GM12878 (cell line): ENCODE measurements around the gene ARHGEF16. TPM values are rescaled to one million over a fixed set of nuclear protein-coding genes. Genes with fewer than 3 reads are reported as not detected.

Source experiments
- ATAC-seq: fragments of 200-7000 bp; cut with Tn5 transposase; 3 replicates; pipeline ENCODE4 v1.9.1; 2020; ENCODE audit warnings: mild to moderate bottlenecking, moderate library complexity
- BruUV-seq: library from RNA; stranded (reverse); fragments of 400-500 nt; replicated peaks from 2 replicates; lab custom pipeline; 2021; lab: Mats Ljungman, UMichigan
- CTCF ChIA-PET: fragments of 300-600 bp; sonication (Branson Sonifier 250); formaldehyde crosslinking; extraction: SDS; loops from one replicate; lab custom pipeline; 2021; ENCODE audit warnings: inconsistent platforms; lab: Yijun Ruan, JAX
- POLR2A ChIA-PET: fragments of 350-600 bp; formaldehyde crosslinking; extraction: SDS; loops from one replicate; lab custom pipeline; 2021; ENCODE audit warnings: inconsistent platforms; lab: Charles Lee
- RAD21 ChIA-PET: fragments of 300-600 bp; sonication (Branson Sonifier 250); formaldehyde crosslinking; loops from one replicate; lab custom pipeline; 2023; ENCODE audit warnings: antibody characterized with exemption; ENCODE audit not compliant: unreplicated experiment; lab: Charles Lee
- SMC1A ChIA-PET: fragments of 300-600 bp; sonication (Branson Sonifier 250); formaldehyde crosslinking; loops from one replicate; lab custom pipeline; 2023; ENCODE audit not compliant: unreplicated experiment, uncharacterized antibody; lab: Charles Lee
- DNase-seq: peaks from one replicate; pipeline ENCODE4 v3.0.0-alpha.2; 2011; ENCODE audit warnings: low read depth, low spot score
- FAIRE-seq: peaks from 3 replicates; lab custom pipeline; 2011; peaks lifted over from hg19 to GRCh38; lab: Jason Lieb, UNC
- H2AFZ ChIP-seq: 2 replicates; pipeline ENCODE4 v1.6.0; 2011; ENCODE audit warnings: low read depth, low read length, control low read depth; ENCODE audit not compliant: control insufficient read depth
- H3K27ac ChIP-seq: 2 replicates; pipeline ENCODE4 v1.5.1; 2011; ENCODE audit warnings: control low read depth; ENCODE audit not compliant: control insufficient read depth, insufficient read depth
- H3K27me3 ChIP-seq, 2 experiments: replicated peaks in 1 of 2; 2 replicates each; pipeline versions ENCODE4 v1.6.0 to v1.6.1; 2011; ENCODE audit warnings: low read length in 1 of 2; ENCODE audit not compliant: control insufficient read depth in 2 of 2, insufficient read depth in 2 of 2
- H3K36me3 ChIP-seq, 2 experiments: 2 replicates each; pipeline ENCODE4 v1.5.1; 2011; ENCODE audit warnings: low read length in 1 of 2; ENCODE audit not compliant: control insufficient read depth in 2 of 2, insufficient read depth in 2 of 2
- H3K4me1 ChIP-seq: 2 replicates; pipeline ENCODE4 v1.6.1; 2011; ENCODE audit warnings: mild to moderate bottlenecking, low read length, moderate library complexity, mixed read lengths; ENCODE audit not compliant: control insufficient read depth, insufficient read depth
- H3K4me2 ChIP-seq: 2 replicates; pipeline ENCODE4 v1.6.0; 2011; ENCODE audit warnings: control low read depth; ENCODE audit not compliant: control insufficient read depth, insufficient read depth
- H3K4me3 ChIP-seq: fragments of 200-600 bp; sonication (generic); 2 replicates; pipeline ENCODE4 v1.5.1; 2016
- H3K79me2 ChIP-seq: 2 replicates; pipeline ENCODE4 v1.6.0; 2011; ENCODE audit warnings: low read length; ENCODE audit not compliant: control insufficient read depth, insufficient read depth
- H3K9ac ChIP-seq: 2 replicates; pipeline ENCODE4 v1.8.0; 2011; ENCODE audit warnings: low read length, control low read depth, mixed read lengths; ENCODE audit not compliant: control insufficient read depth, insufficient read depth
- H3K9me3 ChIP-seq: replicated peaks from 3 replicates; pipeline ENCODE4 v1.5.1; 2011; ENCODE audit warnings: mild to moderate bottlenecking, low read length; ENCODE audit not compliant: control insufficient read depth, insufficient read depth
- H4K20me1 ChIP-seq: 2 replicates; pipeline ENCODE4 v1.6.0; 2011; ENCODE audit not compliant: control insufficient read depth, insufficient read depth
- FOXM1 ChIP-seq: IDR thresholded peaks from 2 replicates; pipeline ENCODE4 v1.6.1; 2012; ENCODE audit warnings: low read depth, mild to moderate bottlenecking, inconsistent platforms, low read length, moderate library complexity
- JUNB ChIP-seq: IDR thresholded peaks from 2 replicates; pipeline ENCODE4 v1.6.1; 2016; ENCODE audit warnings: antibody characterized with exemption, mild to moderate bottlenecking
- MTA3 ChIP-seq: IDR thresholded peaks from 2 replicates; pipeline ENCODE4 v1.6.1; 2012; ENCODE audit warnings: low read length, inconsistent platforms, borderline replicate concordance
- MYB ChIP-seq: fragments of 150-350 bp; IDR thresholded peaks from 2 replicates; pipeline ENCODE4 v1.6.1; 2014; ENCODE audit warnings: mild to moderate bottlenecking, low read depth, low read length, borderline replicate concordance
- RUNX3 ChIP-seq: IDR thresholded peaks from 2 replicates; pipeline ENCODE4 v1.6.1; 2012; ENCODE audit warnings: low read length, inconsistent platforms
- SUPT20H ChIP-seq: IDR thresholded peaks from 2 replicates; pipeline ENCODE4 v1.6.1; 2011; ENCODE audit warnings: low read depth, mild to moderate bottlenecking, low read length, moderate library complexity, borderline replicate concordance; ENCODE audit not compliant: control insufficient read depth
- WGBS: methylation state at CpG from one replicate; pipeline ENCODE4 v1.1.6; 2016; ENCODE audit warnings: low lambda C conversion rate; ENCODE audit not compliant: insufficient replicate concordance, insufficient coverage; ENCODE audit errors: missing lambda C conversion rate; 5-methylcytosine and 5-hydroxymethylcytosine counted together
- in situ Hi-C: fragments of 300-500 bp; cut with MboI; formaldehyde crosslinking; loops from 9 replicates; pipeline ENCODE4 v1.14.3; 2018; ENCODE audit warnings: mixed read lengths
- intact Hi-C: fragments of 100-400 bp; cut with micrococcal nuclease; formaldehyde crosslinking; loops from one replicate; pipeline ENCODE4 v1.14.2; 2022; ENCODE audit not compliant: unreplicated experiment
- polyA plus RNA-seq, 11 experiments: library from polyadenylated mRNA; depleted of rRNA in 4 of 11; unstranded in 6 of 11; stranded (reverse) in 5 of 11; fragments of >200 nt; fragmentation: Nextera tagmentation in 4 of 11; fragmentation: Illumina TruSeq in 1 of 11; extraction: Ambion mirVana in 4 of 11; extraction: Trizol in 1 of 11; gene quantifications; 1 replicate in 1 of 11; 2 replicates in 10 of 11; pipeline versions ENCODE4 v1.2.1 to v1.2.3, GENCODE V29; 2011 to 2016; ENCODE audit warnings: inconsistent platforms in 2 of 11, missing spikeins in 2 of 11, low read depth in 1 of 11
- total RNA-seq, 4 experiments: library from RNA; depleted of rRNA in 3 of 4; stranded (reverse); fragments of >200 nt in 3 of 4; fragmentation: Illumina TruSeq in 1 of 4; extraction: Trizol in 1 of 4; gene quantifications; 2 replicates each; pipeline versions ENCODE4 v1.2.1 to v1.2.3, GENCODE V29; 2013 to 2021
- TF ChIP-seq, protein P1 (sequence below): fragments of 450-650 bp; IDR thresholded peaks from 2 replicates; pipeline ENCODE4 v1.6.1; 2017; ENCODE audit warnings: antibody characterized with exemption, mild to moderate bottlenecking, moderate library complexity
- TF ChIP-seq, protein P2 (sequence below): IDR thresholded peaks from 2 replicates; pipeline ENCODE4 v1.6.1; 2012; ENCODE audit warnings: mild to moderate bottlenecking, low read depth, low read length
- TF ChIP-seq, protein P3 (sequence below): IDR thresholded peaks from 2 replicates; pipeline ENCODE4 v1.6.1; 2012; ENCODE audit warnings: low read depth, low read length, improper control_type of control experiment
- TF ChIP-seq, protein P4 (sequence below): fragments of 450-650 bp; formaldehyde crosslinking; IDR thresholded peaks from 2 replicates; pipeline ENCODE4 v1.4.0; 2020; ENCODE audit warnings: mild to moderate bottlenecking, moderate library complexity

ARHGEF16 gene
- total and polyA plus RNA-seq, 10 of the 15 experiments (the other 5 are each of a cell fraction or from before 2014, with no cell fraction given) = not detected

DNA sequence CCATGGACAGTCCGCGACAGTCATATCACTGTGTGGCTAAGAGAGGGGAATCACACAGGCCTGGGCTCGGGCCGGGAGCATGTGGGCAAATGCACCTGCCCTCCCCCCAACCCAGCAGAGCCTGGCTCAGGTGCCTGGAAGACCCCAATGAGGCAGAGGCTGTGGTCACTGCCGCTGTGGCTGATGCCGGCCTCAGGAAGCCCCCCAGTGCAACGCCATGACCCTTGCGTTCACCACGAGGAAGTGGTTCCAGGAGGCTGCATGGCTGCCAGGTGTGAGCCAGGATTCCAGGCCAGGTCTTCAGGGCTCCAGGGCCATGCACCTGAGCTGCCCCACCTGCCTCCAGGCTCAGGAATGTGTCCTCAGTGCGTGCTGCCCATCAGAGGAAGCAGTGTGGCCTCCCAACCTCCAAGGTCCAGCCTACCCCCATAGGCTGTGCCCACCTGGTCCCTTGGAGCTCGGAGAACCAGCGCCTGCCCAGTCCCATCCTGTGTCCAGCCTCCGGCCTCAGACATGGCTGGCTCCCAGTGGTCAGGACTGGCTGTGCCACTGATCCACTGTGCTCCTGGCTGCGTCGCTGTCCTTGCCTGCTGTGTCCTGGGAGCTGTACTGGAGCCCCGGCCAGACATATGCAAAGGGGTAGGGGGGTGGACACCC lies 8.0 kb downstream of the ARHGEF16 start:
- Histone ChIP-seq H3K9ac (no peak overlapping the region), H3K36me3 (no peaks in the 10 kb centered on the region), H3K79me2 (no peaks in the 10 kb centered on the region), H3K9me3 (no peaks in the 10 kb centered on the region)
- ChIA-PET RAD21 (no interaction called here), POLR2A (no interaction called here)
- in situ Hi-C loops (no loop called here), intact Hi-C loops (no loop called here)
- no peak for FAIRE-seq
- TF ChIP-seq, protein P1, sequence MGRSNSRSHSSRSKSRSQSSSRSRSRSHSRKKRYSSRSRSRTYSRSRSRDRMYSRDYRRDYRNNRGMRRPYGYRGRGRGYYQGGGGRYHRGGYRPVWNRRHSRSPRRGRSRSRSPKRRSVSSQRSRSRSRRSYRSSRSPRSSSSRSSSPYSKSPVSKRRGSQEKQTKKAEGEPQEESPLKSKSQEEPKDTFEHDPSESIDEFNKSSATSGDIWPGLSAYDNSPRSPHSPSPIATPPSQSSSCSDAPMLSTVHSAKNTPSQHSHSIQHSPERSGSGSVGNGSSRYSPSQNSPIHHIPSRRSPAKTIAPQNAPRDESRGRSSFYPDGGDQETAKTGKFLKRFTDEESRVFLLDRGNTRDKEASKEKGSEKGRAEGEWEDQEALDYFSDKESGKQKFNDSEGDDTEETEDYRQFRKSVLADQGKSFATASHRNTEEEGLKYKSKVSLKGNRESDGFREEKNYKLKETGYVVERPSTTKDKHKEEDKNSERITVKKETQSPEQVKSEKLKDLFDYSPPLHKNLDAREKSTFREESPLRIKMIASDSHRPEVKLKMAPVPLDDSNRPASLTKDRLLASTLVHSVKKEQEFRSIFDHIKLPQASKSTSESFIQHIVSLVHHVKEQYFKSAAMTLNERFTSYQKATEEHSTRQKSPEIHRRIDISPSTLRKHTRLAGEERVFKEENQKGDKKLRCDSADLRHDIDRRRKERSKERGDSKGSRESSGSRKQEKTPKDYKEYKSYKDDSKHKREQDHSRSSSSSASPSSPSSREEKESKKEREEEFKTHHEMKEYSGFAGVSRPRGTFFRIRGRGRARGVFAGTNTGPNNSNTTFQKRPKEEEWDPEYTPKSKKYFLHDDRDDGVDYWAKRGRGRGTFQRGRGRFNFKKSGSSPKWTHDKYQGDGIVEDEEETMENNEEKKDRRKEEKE = no peak
- TF ChIP-seq FOXM1 (no peak), JUNB (no peak), MTA3 (no peak), SUPT20H (no peak), MYB (no peak), RUNX3 (no peak)
- TF ChIP-seq, protein P2, sequence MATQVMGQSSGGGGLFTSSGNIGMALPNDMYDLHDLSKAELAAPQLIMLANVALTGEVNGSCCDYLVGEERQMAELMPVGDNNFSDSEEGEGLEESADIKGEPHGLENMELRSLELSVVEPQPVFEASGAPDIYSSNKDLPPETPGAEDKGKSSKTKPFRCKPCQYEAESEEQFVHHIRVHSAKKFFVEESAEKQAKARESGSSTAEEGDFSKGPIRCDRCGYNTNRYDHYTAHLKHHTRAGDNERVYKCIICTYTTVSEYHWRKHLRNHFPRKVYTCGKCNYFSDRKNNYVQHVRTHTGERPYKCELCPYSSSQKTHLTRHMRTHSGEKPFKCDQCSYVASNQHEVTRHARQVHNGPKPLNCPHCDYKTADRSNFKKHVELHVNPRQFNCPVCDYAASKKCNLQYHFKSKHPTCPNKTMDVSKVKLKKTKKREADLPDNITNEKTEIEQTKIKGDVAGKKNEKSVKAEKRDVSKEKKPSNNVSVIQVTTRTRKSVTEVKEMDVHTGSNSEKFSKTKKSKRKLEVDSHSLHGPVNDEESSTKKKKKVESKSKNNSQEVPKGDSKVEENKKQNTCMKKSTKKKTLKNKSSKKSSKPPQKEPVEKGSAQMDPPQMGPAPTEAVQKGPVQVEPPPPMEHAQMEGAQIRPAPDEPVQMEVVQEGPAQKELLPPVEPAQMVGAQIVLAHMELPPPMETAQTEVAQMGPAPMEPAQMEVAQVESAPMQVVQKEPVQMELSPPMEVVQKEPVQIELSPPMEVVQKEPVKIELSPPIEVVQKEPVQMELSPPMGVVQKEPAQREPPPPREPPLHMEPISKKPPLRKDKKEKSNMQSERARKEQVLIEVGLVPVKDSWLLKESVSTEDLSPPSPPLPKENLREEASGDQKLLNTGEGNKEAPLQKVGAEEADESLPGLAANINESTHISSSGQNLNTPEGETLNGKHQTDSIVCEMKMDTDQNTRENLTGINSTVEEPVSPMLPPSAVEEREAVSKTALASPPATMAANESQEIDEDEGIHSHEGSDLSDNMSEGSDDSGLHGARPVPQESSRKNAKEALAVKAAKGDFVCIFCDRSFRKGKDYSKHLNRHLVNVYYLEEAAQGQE = no peak
- TF ChIP-seq, protein P3, sequence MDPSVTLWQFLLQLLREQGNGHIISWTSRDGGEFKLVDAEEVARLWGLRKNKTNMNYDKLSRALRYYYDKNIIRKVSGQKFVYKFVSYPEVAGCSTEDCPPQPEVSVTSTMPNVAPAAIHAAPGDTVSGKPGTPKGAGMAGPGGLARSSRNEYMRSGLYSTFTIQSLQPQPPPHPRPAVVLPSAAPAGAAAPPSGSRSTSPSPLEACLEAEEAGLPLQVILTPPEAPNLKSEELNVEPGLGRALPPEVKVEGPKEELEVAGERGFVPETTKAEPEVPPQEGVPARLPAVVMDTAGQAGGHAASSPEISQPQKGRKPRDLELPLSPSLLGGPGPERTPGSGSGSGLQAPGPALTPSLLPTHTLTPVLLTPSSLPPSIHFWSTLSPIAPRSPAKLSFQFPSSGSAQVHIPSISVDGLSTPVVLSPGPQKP = no peak
- TF ChIP-seq, protein P4, sequence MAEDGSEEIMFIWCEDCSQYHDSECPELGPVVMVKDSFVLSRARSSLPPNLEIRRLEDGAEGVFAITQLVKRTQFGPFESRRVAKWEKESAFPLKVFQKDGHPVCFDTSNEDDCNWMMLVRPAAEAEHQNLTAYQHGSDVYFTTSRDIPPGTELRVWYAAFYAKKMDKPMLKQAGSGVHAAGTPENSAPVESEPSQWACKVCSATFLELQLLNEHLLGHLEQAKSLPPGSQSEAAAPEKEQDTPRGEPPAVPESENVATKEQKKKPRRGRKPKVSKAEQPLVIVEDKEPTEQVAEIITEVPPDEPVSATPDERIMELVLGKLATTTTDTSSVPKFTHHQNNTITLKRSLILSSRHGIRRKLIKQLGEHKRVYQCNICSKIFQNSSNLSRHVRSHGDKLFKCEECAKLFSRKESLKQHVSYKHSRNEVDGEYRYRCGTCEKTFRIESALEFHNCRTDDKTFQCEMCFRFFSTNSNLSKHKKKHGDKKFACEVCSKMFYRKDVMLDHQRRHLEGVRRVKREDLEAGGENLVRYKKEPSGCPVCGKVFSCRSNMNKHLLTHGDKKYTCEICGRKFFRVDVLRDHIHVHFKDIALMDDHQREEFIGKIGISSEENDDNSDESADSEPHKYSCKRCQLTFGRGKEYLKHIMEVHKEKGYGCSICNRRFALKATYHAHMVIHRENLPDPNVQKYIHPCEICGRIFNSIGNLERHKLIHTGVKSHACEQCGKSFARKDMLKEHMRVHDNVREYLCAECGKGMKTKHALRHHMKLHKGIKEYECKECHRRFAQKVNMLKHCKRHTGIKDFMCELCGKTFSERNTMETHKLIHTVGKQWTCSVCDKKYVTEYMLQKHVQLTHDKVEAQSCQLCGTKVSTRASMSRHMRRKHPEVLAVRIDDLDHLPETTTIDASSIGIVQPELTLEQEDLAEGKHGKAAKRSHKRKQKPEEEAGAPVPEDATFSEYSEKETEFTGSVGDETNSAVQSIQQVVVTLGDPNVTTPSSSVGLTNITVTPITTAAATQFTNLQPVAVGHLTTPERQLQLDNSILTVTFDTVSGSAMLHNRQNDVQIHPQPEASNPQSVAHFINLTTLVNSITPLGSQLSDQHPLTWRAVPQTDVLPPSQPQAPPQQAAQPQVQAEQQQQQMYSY (CRISPR knock-in tag) = no peak
- TF ChIP-seq, all 136 proteins: peak for 0
- H3K27ac ChIP-seq = no peak overlapping the region
- no TSS peak for BruUV-seq
- no peak overlapping the region for H3K4me2 ChIP-seq
- no peaks in the 10 kb centered on the region for H4K20me1 ChIP-seq
- H3K4me1 ChIP-seq = no peaks in the 10 kb centered on the region
- H3K27me3 ChIP-seq = no peaks in the 10 kb centered on the region; a peak in 1 of 4 replicates
- no peak overlapping the region for H2AFZ ChIP-seq
- H3K4me3 ChIP-seq = no peak overlapping the region
- DNase-seq (no peak), ATAC-seq (no peak)
- 27% methylated on average over 16 of the region's 16 CpGs for WGBS
- SMC1A ChIA-PET = no interaction called here
- CTCF ChIA-PET = no interaction called here
